ENCODE data around the gene NTM. TPM values are rescaled to one million over a fixed set of nuclear protein-coding genes. Genes with fewer than 3 reads are reported as not detected.

NTM gene
- total RNA-seq, 4 donors from 2014 or later = 0.40 to 3.1 (median 2.1) TPM; not detected in 1

- Histone ChIP-seq H3K9me3 (no peaks in the 10 kb centered on the region), H3K27me3 (no peaks in the 10 kb centered on the region), H3K27ac (no peak overlapping the region), H3K4me3 (no peak overlapping the region), H3K36me3 (no peaks in the 10 kb centered on the region), H3K4me1 (no peaks in the 10 kb centered on the region)
- TF ChIP-seq EP300 (IDR thresholded peaks at IDR 0.05; ENCODE audit: low read depth) (no peak), POLR2A (IDR thresholded peaks at IDR 0.05) (no peak), POLR2AphosphoS5 (IDR thresholded peaks at IDR 0.05) (no peak)
- TF ChIP-seq, protein P1, sequence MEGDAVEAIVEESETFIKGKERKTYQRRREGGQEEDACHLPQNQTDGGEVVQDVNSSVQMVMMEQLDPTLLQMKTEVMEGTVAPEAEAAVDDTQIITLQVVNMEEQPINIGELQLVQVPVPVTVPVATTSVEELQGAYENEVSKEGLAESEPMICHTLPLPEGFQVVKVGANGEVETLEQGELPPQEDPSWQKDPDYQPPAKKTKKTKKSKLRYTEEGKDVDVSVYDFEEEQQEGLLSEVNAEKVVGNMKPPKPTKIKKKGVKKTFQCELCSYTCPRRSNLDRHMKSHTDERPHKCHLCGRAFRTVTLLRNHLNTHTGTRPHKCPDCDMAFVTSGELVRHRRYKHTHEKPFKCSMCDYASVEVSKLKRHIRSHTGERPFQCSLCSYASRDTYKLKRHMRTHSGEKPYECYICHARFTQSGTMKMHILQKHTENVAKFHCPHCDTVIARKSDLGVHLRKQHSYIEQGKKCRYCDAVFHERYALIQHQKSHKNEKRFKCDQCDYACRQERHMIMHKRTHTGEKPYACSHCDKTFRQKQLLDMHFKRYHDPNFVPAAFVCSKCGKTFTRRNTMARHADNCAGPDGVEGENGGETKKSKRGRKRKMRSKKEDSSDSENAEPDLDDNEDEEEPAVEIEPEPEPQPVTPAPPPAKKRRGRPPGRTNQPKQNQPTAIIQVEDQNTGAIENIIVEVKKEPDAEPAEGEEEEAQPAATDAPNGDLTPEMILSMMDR (IDR thresholded peaks at IDR 0.05) = no peak
- intact Hi-C loops (cut with DNase I; ENCODE audit: low total_unique reads) (no loop called here), in situ Hi-C loops (cut with MboI; ENCODE audit: low pct_ligation_motif_present in 1 of 4, low pct_unique_long_range_greater_than_20kb in 1 of 4, low sequenced_read_pairs in 3 of 4) (no loop called here)
- 48 to 64% methylated on average over 3 to 4 of the region's 4 CpGs for WGBS, 2 donors (ENCODE audit: low coverage in 1 of 2)
- DNase-seq = no peak
Measured at GRCh38 chr11:131985846-131986301, 615.5 kb downstream of the NTM start.

DNA sequence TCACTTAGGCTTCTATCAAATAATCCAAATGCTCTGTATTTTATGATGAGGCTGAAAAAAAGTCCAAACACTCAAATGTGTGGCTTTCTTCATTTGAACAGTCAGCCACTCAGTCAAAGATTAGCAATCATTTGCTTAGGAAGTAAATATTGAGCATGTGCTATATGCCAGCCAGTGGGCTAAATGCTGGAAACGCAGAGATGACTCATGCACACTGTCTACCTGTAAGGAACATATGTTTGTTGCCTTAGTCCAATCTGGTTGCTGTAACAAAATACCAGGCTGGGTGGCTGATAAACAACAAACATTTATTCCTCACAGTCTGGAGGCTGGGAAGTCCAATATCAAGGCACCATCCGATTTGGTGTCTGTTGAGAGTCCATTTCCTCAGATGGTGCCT, 617.3 kb downstream of the NTM start:
- no peaks in the 10 kb centered on the region for H3K36me3 ChIP-seq
- H3K27me3 ChIP-seq = no peaks in the 10 kb centered on the region
- WGBS, 2 donors (ENCODE audit: low coverage in 1 of 2) = 74 to 80% methylated on average over 1 to 2 of the region's 2 CpGs
- no peak overlapping the region for H3K27ac ChIP-seq
- no peak for DNase-seq
- intact Hi-C loops (cut with DNase I; ENCODE audit: low total_unique reads) (no loop called here), in situ Hi-C loops (cut with MboI; ENCODE audit: low pct_ligation_motif_present in 1 of 4, low pct_unique_long_range_greater_than_20kb in 1 of 4, low sequenced_read_pairs in 3 of 4) (no loop called here)
- no peaks in the 10 kb centered on the region for H3K9me3 ChIP-seq
- TF ChIP-seq, protein P1 (IDR thresholded peaks at IDR 0.05) = no peak
- TF ChIP-seq POLR2AphosphoS5 (IDR thresholded peaks at IDR 0.05) (no peak), POLR2A (IDR thresholded peaks at IDR 0.05) (no peak)
- H3K4me3 ChIP-seq = no peak overlapping the region
- no peaks in the 10 kb centered on the region for H3K4me1 ChIP-seq

DNA sequence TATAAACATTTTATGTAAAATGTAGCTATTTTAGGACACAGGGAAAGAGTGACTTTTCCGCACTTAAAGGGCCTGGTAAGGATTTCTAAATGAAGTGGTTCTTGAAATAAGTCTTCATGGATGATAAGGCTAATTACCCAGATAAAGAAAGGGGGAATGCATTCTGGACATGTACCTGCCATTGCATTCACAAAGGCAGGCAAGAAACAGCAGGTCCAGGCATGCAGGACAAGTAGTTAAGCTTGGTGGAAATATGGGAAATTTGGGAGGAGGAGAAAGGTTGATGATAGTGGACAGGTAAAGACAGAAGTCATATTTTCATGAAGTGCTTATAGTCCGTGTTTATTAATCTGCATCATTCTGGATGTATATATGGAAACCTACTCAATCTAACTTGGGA, 621.2 kb downstream of the NTM start:
- peaks cover 0 to 9% of the 10 kb centered on the region in 2 donors for H3K9me3 ChIP-seq
- intact Hi-C loops (cut with DNase I; ENCODE audit: low total_unique reads) (no loop called here), in situ Hi-C loops (cut with MboI; ENCODE audit: low pct_ligation_motif_present in 1 of 4, low pct_unique_long_range_greater_than_20kb in 1 of 4, low sequenced_read_pairs in 3 of 4) (no loop called here)
- H3K4me1 ChIP-seq = no peaks in the 10 kb centered on the region
- no peak overlapping the region for H3K27ac ChIP-seq
- no peak for DNase-seq
- 75 to 100% methylated on average over 1 to 2 of the region's 2 CpGs for WGBS, 2 donors (ENCODE audit: low coverage in 1 of 2)
- H3K36me3 ChIP-seq = no peaks in the 10 kb centered on the region
- no peak for TF ChIP-seq POLR2A (IDR thresholded peaks at IDR 0.05)
- H3K27me3 ChIP-seq = no peaks in the 10 kb centered on the region
- no peak overlapping the region for H3K4me3 ChIP-seq

DNA sequence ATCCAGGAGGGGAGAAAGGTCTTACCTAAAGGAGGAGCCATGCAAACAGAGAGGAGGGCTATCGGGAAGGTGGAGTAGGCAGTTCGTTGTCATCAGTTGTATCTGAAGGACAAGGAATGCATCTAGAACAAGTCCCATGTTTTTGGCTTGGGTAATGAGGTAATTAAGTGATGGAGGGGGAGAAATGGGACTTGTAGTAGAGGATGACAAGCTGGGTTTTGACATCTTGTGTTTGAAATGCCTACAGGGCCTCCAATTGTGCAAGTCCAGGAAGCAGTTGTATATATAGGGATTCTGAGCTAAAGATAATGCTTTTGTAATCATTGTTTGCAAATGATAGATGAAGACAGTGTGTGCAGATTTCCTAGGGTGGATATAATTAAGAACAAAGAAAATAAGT, 622.8 kb downstream of the NTM start:
- no peak for DNase-seq
- intact Hi-C loops (cut with DNase I; ENCODE audit: low total_unique reads) (no loop called here), in situ Hi-C loops (cut with MboI; ENCODE audit: low pct_ligation_motif_present in 1 of 4, low pct_unique_long_range_greater_than_20kb in 1 of 4, low sequenced_read_pairs in 3 of 4) (no loop called here)
- Histone ChIP-seq H3K27me3 (no peaks in the 10 kb centered on the region), H3K27ac (no peak overlapping the region), H3K36me3 (no peaks in the 10 kb centered on the region), H3K4me3 (no peak overlapping the region), H3K4me1 (peaks cover 0 to 6% (median 0%) of the 10 kb centered on the region in 4 donors), H3K9me3 (peaks cover 0 to 9% of the 10 kb centered on the region in 2 donors)
- 84 to 90% methylated on average over 2 of the region's 2 CpGs for WGBS, 2 donors (ENCODE audit: low coverage in 1 of 2)
- TF ChIP-seq POLR2AphosphoS5 (IDR thresholded peaks at IDR 0.05) = no peak
- no peak for TF ChIP-seq EP300 (IDR thresholded peaks at IDR 0.05; ENCODE audit: low read depth)
- TF ChIP-seq, protein P1 (IDR thresholded peaks at IDR 0.05) = no peak
- TF ChIP-seq POLR2A (IDR thresholded peaks at IDR 0.05) = no peak

GRCh38 chr11:131998020-131998419, 627.6 kb downstream of the NTM start:
- no peak overlapping the region for H3K4me3 ChIP-seq
- in situ Hi-C loops (cut with MboI; ENCODE audit: low pct_ligation_motif_present in 1 of 4, low pct_unique_long_range_greater_than_20kb in 1 of 4, low sequenced_read_pairs in 3 of 4) (no loop called here), intact Hi-C loops (cut with DNase I; ENCODE audit: low total_unique reads) (no loop called here)
- H3K9me3 ChIP-seq = peaks cover 0 to 9% of the 10 kb centered on the region in 2 donors
- 17% methylated on average over 5 of the region's 5 CpGs; no CpG with 5 or more reads in 1 of the 2 donors for WGBS, 2 donors (ENCODE audit: low coverage in 1 of 2)
- no peak overlapping the region for H3K27ac ChIP-seq
- H3K27me3 ChIP-seq = peaks cover 4% of the 10 kb centered on the region
- peaks cover 0 to 9% (median 0%) of the 10 kb centered on the region in 4 donors for H3K4me1 ChIP-seq
- DNase-seq = peak; percentile 20
- peak in 1 of 3 donors; percentile 33 for TF ChIP-seq POLR2AphosphoS5 (IDR thresholded peaks at IDR 0.05)
- TF ChIP-seq EP300 (IDR thresholded peaks at IDR 0.05; ENCODE audit: low read depth) = no peak
- no peaks in the 10 kb centered on the region for H3K36me3 ChIP-seq

All from transverse colon (tissue), 4 donors.